Gastroesophageal sphincter (tissue), 4 donors: ENCODE data around the gene CTNNA3. TPM values are rescaled to one million over a fixed set of nuclear protein-coding genes. Genes with fewer than 3 reads are reported as not detected.

Source experiments
- ATAC-seq: fragments of 150-250 bp; one replicate; pipeline ENCODE4 v1.9.1; 2016; ENCODE audit warnings: mild to moderate bottlenecking, moderate library complexity
- H3K27ac ChIP-seq, 4 donors: fragments of 200-600 bp; sonication (generic) in 3 of 4; 1 replicate in 3 of 4; 2 replicates in 1 of 4; pipeline ENCODE4 v1.5.1; 2016 to 2019
- H3K27me3 ChIP-seq: fragments of 200-600 bp; sonication (generic); one replicate; pipeline ENCODE4 v1.5.1; 2019
- H3K36me3 ChIP-seq, 2 donors: fragments of 200-600 bp; sonication (generic); one replicate each; pipeline ENCODE4 v1.5.1; 2019; ENCODE audit warnings: control low read depth in 1 of 2
- H3K4me1 ChIP-seq, 3 donors: fragments of 200-600 bp; sonication (generic); 1 replicate in 2 of 3; 2 replicates in 1 of 3; pipeline ENCODE4 v1.5.1; 2016 to 2019; ENCODE audit warnings: control low read depth in 2 of 3
- H3K4me3 ChIP-seq, 2 donors: fragments of 200-600 bp; sonication (generic); one replicate each; pipeline ENCODE4 v1.5.1; 2019; ENCODE audit warnings: mild to moderate bottlenecking in 1 of 2, moderate library complexity in 1 of 2
- H3K9me3 ChIP-seq, 3 donors: fragments of 200-600 bp; sonication (generic); one replicate each; pipeline ENCODE4 v1.5.1; 2017 to 2019; ENCODE audit warnings: control low read depth in 2 of 3
- EP300 ChIP-seq: sonication (generic); formaldehyde crosslinking; IDR thresholded peaks from one replicate; pipeline ENCODE4 v1.6.1; 2017; ENCODE audit warnings: antibody characterized with exemption, mild to moderate bottlenecking
- POLR2A ChIP-seq, 2 donors: fragments of 450-650 bp; IDR thresholded peaks; one replicate each; pipeline ENCODE4 v1.6.1; 2017; ENCODE audit warnings: antibody characterized with exemption in 2 of 2, mild to moderate bottlenecking in 2 of 2, moderate library complexity in 1 of 2
- POLR2AphosphoS5 ChIP-seq: sonication (generic); formaldehyde crosslinking; IDR thresholded peaks from one replicate; pipeline ENCODE4 v1.6.1; 2017; ENCODE audit warnings: antibody characterized with exemption
- WGBS, 2 donors: methylation state at CpG; one replicate each; pipeline ENCODE4 v1.1.5; 2018; ENCODE audit warnings: low coverage in 1 of 2; 5-methylcytosine and 5-hydroxymethylcytosine counted together
- total RNA-seq, 4 donors: library from RNA; depleted of rRNA; stranded (reverse); fragments of >200 nt; gene quantifications; one replicate each; pipeline ENCODE4 v1.1.0, GENCODE V29; 2016
- TF ChIP-seq, protein P1 (sequence below), 4 experiments: fragments of 200-600 bp in 2 of 4; fragments of 450-650 bp in 2 of 4; sonication (generic) in 1 of 4; IDR thresholded peaks; one replicate each; pipeline ENCODE4 v1.5.1; 2017 to 2019; ENCODE audit warnings: antibody characterized with exemption in 4 of 4, mild to moderate bottlenecking in 2 of 4, moderate library complexity in 2 of 4

CTNNA3 gene
- total RNA-seq, 4 donors from 2014 or later: 5.1 to 22.0 (median 13.8) TPM

DNA sequence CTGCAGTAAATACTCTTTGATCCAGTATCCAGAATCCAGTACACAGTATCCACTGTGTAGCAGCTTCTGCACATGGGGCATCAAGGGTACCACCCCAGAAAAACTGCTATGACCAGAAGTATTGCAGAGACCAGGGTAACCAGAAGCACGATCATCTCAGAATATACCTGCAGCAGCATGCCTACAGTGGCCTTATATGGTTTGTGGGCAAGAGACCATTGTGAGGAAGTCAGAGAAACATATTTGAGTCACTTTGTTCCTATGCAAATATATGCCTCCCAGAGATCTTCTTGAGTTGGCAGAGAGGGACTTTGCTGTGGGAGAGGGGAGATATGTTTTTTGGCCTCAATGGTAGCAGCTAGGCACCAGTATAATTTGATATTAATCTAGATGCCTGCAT is 976.5 kb downstream of the CTNNA3 start:
- WGBS, 2 donors: 83% methylated on average over 1 of the region's 1 CpG; no CpG with 5 or more reads in 1 of the 2 donors
- no peaks in the 10 kb centered on the region for H3K27me3 ChIP-seq
- H3K27ac ChIP-seq: no peak overlapping the region
- H3K4me3 ChIP-seq: no peak overlapping the region
- H3K9me3 ChIP-seq: no peaks in the 10 kb centered on the region
- TF ChIP-seq POLR2AphosphoS5: no peak
- TF ChIP-seq, protein P1, sequence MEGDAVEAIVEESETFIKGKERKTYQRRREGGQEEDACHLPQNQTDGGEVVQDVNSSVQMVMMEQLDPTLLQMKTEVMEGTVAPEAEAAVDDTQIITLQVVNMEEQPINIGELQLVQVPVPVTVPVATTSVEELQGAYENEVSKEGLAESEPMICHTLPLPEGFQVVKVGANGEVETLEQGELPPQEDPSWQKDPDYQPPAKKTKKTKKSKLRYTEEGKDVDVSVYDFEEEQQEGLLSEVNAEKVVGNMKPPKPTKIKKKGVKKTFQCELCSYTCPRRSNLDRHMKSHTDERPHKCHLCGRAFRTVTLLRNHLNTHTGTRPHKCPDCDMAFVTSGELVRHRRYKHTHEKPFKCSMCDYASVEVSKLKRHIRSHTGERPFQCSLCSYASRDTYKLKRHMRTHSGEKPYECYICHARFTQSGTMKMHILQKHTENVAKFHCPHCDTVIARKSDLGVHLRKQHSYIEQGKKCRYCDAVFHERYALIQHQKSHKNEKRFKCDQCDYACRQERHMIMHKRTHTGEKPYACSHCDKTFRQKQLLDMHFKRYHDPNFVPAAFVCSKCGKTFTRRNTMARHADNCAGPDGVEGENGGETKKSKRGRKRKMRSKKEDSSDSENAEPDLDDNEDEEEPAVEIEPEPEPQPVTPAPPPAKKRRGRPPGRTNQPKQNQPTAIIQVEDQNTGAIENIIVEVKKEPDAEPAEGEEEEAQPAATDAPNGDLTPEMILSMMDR (IDR thresholded peaks at IDR 0.05): no peak
- no peak for TF ChIP-seq EP300
- no peak for TF ChIP-seq POLR2A (IDR thresholded peaks at IDR 0.05)
- no peaks in the 10 kb centered on the region for H3K4me1 ChIP-seq
- H3K36me3 ChIP-seq: no peaks in the 10 kb centered on the region
- no peak for ATAC-seq

DNA sequence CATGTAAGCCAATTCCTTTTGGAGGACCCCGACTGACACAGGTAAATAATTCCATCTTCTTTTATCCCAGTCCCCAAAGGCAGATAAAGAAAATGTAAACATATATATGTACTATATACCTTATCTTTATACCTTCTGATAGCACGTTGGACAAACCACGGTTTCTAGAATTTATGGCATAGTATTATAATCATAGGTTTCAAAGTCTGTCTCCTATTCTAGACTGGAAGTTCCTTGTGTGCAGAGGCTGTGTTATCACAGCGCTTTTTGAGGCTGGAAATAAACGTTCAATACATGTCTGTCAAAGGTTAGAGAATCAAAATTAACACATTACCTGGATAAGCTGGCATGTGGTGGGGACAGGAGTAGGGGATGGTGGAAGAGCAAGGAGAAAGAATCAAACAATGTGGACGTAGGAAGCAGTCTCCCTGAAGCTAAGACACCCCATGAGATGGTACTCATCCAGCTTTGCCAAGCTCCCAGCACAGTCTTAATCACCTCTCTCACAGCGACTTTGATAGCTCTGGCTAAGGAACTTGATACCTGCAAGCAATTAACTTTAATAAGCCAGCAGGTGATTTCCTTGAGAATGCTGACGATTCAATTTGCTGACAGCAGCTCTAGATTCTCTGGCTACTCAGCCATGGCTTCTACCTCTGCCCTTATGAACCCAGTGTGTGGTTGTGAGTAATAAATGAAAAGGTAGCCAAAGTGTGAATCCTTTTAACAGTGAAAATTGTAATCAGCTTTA is 978.6 kb downstream of the CTNNA3 start:
- no peaks in the 10 kb centered on the region for H3K36me3 ChIP-seq
- H3K9me3 ChIP-seq: no peaks in the 10 kb centered on the region
- no peak overlapping the region for H3K4me3 ChIP-seq
- no peak for ATAC-seq
- 53 to 80% methylated on average over 6 to 8 of the region's 8 CpGs for WGBS, 2 donors
- no peak for TF ChIP-seq POLR2AphosphoS5
- TF ChIP-seq EP300: no peak
- TF ChIP-seq, protein P1 (IDR thresholded peaks at IDR 0.05): no peak
- TF ChIP-seq POLR2A (IDR thresholded peaks at IDR 0.05): no peak
- H3K4me1 ChIP-seq: no peaks in the 10 kb centered on the region
- no peaks in the 10 kb centered on the region for H3K27me3 ChIP-seq
- no peak overlapping the region for H3K27ac ChIP-seq

DNA sequence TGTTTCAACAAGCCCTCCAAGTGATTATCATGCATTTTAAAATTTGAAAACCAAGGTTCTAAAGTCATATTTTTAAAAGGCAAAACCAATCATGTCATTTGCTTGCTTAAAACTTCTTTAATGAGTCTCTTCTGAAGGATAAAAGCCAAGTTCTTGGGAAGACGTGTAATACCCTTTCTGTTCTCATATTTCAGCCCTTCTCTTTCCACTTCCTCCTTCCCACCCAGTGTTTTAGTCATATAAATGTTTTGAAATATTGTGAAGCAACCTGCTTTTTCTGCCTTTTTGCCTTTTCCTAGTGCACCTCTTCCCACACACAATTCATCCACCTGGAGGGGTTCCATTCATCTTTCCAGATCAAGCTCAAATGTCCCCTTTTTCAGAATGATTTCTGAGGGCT is 981.3 kb downstream of the CTNNA3 start:
- no peak for ATAC-seq
- WGBS, 2 donors: 37 to 54% methylated on average over 1 of the region's 1 CpG

DNA sequence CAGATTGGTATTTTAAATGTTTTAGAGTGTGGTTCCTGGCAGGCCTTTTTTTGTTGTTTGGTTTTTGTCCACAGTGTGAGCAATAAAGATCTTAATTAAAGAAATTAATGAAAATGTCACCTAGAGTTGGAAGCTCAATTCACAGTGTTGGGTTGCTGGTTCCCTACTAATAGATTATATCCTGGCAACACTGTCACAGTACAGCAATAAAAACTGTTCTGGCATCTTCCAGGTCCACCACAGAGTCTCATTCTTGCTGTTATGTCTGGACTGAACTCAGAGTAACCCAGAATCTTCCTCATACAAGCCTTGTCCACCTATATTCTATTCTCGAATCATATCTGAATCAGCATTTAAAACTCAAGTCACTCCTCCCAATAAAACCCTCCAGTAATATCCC is 982.6 kb downstream of the CTNNA3 start:
- no peak overlapping the region for H3K4me3 ChIP-seq
- TF ChIP-seq, protein P1 (IDR thresholded peaks at IDR 0.05): no peak
- no peak for TF ChIP-seq POLR2A (IDR thresholded peaks at IDR 0.05)
- no peak for TF ChIP-seq EP300
- TF ChIP-seq POLR2AphosphoS5: no peak
- H3K27ac ChIP-seq: no peak overlapping the region
- no peak for ATAC-seq
- H3K9me3 ChIP-seq: no peaks in the 10 kb centered on the region
- 93 to 100% methylated on average over 1 of the region's 1 CpG for WGBS, 2 donors
- no peaks in the 10 kb centered on the region for H3K27me3 ChIP-seq
- H3K4me1 ChIP-seq: no peaks in the 10 kb centered on the region
- no peaks in the 10 kb centered on the region for H3K36me3 ChIP-seq

More for the DNA sequence above, 981.3 kb downstream of the CTNNA3 start:
- Histone ChIP-seq H3K27me3 (no peaks in the 10 kb centered on the region), H3K4me1 (no peaks in the 10 kb centered on the region), H3K4me3 (no peak overlapping the region), H3K27ac (no peak overlapping the region), H3K36me3 (no peaks in the 10 kb centered on the region), H3K9me3 (no peaks in the 10 kb centered on the region)
- TF ChIP-seq POLR2AphosphoS5 (no peak), POLR2A (IDR thresholded peaks at IDR 0.05) (no peak), EP300 (no peak)
- TF ChIP-seq, protein P1 (IDR thresholded peaks at IDR 0.05): no peak

DNA sequence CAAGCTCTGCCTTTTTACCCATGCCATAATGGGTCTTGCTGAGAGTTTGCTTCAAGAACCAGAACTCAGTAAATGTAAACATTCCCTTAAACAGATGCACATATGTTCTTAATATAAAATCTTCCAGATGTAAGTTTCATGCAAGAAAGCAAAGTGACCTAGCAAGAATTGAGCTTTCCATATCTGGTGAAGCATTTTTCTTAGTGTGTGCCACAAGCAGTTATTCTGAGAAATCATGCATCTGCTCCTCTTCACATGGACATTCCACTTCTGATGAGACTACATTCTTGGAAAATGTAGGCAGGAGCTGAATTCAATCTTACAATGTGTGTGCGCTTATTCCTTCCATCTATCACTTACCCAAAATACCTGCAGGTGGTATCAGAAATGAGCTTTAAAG is 997.9 kb downstream of the CTNNA3 start:
- WGBS, 2 donors: 100% methylated on average over 1 of the region's 1 CpG
- Histone ChIP-seq H3K27ac (no peak overlapping the region), H3K4me1 (no peaks in the 10 kb centered on the region), H3K9me3 (no peaks in the 10 kb centered on the region), H3K4me3 (no peak overlapping the region), H3K36me3 (no peaks in the 10 kb centered on the region), H3K27me3 (no peaks in the 10 kb centered on the region)
- ATAC-seq: no peak
- TF ChIP-seq POLR2A (IDR thresholded peaks at IDR 0.05) (no peak), POLR2AphosphoS5 (no peak), EP300 (no peak)
- TF ChIP-seq, protein P1 (IDR thresholded peaks at IDR 0.05): no peak
